Measurements from ENCODE around the gene ARHGAP22.

DNA sequence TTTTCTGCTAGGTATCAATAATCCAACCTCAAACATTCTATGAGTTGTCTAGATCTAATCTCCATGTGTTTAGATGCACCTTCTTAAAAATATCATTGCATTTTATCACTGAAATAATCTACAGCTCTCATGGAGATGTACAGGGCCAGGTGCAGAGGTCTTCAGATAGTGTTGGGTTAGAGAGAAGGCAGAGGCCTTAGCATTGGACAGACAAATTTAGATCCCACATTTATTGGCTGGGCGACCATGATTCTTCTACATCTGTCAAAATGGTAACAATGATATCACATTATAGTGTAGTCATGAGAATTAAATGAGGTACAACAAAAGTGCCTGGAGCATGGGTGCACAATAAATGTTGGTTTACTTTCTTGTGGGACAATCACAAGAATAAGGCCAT lies 3.1 kb downstream of the ARHGAP22 start:
- no peak for TF ChIP-seq REST (IDR thresholded peaks at IDR 0.05; ENCODE audit: insufficient read depth in 1 of 2, low read depth in 2 of 2, low read length in 2 of 2)
- TF ChIP-seq POLR2AphosphoS5 (IDR thresholded peaks at IDR 0.05; ENCODE audit: low read depth, low read length): no peak
- TF ChIP-seq SIN3A (IDR thresholded peaks at IDR 0.05; ENCODE audit: borderline replicate concordance, insufficient read depth, low read length): no peak
- no peak for TF ChIP-seq TAF1 (IDR thresholded peaks at IDR 0.05; ENCODE audit: borderline replicate concordance, insufficient read depth, low read length)
- TF ChIP-seq FOXP2 (optimal IDR thresholded peaks at IDR 0.05; ENCODE audit: borderline replicate concordance, extremely low read depth, extremely low read length, insufficient read depth): no peak

Measured in PFSK-1 (cell line).